NCI-H2171 treated with DMSO at 0.1 percent for 48 hours (cell line): ENCODE results near the gene SH2D4B.

Experiments
- DNase-seq: peaks from one replicate; lab custom pipeline; 2025; lab: John Stamatoyannopoulos, UW

SH2D4B gene

DNA sequence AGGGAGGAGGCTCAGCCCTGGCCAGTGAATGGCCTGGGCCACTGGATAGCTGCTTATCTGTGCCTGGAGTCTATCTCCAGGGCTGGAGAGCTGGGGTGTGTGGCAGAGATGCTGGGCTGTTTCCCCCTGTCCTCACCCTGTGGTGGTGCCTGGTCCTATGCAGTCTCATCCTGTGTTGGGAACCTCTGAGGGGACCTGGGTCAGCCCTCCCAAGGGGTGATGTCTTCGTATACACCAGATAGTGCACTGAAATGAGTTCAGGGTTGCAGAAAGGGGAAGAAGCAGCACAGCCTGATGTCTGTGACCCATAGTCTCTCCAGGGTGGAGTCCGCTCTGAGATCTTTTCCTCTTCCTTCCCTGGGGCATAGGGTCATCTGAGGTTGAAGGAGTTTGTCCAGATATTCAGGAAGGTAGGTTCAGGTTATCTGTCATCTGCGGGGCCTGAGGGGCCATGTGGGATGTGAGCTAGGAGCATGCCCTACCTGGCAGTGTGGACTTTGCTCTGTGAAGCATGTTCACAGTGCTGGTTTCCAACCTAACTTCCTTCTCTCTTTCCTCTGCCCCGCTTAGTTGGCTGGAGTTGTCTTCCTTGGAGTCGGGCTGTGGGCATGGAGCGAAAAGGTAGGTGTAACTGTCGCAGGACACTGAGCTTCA is 33.4 kb upstream of the SH2D4B start:
- no peak for DNase-seq

DNA sequence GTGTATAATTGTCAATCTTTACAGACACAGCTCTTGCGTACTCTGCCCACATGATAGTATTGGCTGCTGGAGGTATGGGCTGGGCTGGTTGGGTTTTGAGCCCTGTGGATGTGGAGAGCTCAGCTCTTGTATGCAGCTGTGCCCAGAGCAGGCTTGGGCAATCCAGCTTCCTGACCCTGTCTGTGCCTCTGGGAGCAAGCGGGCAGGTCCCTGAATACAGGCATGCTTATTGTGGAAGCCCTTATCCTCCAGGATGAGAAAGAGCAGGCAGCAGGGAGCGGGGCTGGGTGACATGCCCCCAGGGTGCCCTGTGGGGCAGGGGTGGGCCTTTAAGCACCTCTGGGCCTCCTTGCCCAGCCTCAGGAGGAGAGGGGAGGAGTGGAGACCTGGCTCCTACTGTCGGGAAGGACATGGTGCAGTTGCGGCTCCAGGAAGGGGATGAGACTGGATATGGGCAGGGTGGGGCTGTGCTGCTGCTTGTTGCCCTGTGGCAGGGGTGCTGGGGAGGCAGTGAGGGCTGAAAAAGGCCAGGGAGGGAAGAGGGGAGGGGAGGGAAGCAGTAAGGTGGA is 32.7 kb upstream of the SH2D4B start:
- no peak for DNase-seq

- no peak for DNase-seq
Measured at GRCh38 chr10:80506189-80506575, 31.5 kb upstream of the SH2D4B start.

DNA sequence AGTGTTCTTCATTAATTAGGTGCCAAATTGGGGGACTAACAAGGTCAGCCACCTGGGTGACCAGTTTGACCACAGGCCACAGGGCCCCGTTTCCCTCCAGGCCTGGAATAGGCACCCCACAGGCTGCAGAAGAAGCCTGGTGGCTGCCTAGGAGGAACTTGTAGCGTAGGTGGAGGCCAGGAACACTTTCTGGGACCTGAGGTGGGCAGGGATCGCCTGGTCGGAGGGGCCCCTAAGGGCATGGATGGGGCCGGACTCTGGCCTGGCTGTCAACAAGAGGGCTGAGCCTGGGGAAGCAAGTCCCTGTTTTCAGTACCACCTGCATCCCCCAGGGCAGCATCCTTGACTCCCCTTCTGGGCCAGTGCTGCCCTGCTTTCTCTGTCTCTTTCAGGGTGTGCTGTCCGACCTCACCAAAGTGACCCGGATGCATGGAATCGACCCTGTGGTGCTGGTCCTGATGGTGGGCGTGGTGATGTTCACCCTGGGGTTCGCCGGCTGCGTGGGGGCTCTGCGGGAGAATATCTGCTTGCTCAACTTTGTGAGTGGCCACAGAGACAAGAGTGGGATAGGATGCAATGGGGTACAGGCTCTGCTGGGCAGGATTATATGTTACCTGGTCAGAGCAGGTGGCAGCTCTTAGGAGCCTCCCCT is 30.7 kb upstream of the SH2D4B start:
- no peak for DNase-seq

GRCh38 chr10:80509108-80509402 is 28.6 kb upstream of the SH2D4B start:
- DNase-seq = no peak

DNA sequence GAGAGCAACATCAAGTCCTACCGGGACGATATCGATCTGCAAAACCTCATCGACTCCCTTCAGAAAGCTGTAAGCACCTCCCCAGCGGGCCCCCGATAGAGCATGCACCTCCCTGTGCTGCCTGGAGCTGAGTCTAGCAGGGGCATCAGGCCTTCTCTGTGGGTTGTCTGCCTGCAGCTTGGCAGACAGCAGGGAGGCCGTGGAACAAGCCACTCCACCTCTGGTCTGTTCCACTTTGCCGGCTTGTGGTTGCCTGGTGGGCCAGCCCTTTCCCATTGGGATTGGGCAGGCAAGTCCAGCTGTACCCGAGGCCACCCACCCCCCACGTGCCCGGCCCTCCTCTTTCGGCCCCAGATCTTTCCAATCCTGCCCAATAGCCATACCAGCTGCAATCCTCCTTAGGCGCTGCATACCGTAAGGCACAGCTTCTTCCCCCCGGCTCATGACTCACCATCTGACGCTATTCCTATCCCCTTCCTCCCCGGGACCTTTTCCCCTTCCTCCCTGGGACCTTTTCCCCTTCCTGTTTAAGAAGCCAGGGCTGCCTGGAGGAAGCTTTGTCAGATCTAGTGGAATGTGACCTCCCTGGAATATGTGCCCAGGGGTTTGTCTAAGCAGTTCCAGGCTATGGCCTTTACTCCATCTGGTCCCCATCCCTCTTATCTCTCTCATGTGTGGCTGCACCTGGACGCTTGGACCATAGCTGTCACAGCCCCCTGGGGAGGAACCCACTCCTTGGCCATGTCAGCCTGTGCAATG is 28.1 kb upstream of the SH2D4B start:
- DNase-seq = no peak

DNA sequence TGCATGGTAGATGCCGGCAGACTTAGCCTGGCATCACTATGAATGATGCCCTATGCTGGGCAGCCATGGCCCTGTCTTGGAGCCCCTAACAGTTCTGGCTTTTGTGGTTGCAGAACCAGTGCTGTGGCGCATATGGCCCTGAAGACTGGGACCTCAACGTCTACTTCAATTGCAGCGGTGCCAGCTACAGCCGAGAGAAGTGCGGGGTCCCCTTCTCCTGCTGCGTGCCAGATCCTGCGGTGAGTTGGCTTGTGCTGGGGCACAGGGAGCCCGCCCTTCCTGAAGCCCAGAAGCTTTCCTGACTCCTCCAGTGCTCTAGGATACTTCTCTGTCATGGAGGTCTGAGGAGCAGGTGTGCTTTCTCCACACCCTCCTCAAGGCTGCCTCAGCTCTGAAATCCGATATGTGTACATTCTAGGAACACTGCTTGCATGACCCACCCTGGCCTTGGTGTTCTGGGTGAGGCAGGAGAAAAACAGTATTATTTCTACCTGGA is 25.6 kb upstream of the SH2D4B start:
- DNase-seq = peak; percentile 72

DNA sequence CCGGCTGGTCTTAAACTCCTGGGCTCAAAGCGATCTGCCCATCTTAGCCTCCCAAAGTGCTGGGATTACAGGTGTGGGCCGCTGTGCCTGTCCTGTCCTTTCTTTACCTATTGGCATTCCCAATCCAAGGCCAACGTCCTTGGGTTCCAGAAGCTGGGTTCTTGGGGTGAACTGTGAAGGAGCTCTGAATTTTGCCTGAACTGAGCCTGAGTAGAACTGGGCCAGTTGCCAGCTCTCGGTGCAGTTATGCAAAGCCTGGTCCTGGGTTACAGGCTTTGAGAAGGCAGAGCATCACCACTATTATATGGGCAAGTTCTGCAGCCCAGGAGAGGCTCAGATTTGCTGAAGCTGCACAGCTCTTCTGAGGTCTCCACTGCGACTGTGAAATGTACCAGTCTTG is 24.6 kb upstream of the SH2D4B start:
- DNase-seq = no peak

DNA sequence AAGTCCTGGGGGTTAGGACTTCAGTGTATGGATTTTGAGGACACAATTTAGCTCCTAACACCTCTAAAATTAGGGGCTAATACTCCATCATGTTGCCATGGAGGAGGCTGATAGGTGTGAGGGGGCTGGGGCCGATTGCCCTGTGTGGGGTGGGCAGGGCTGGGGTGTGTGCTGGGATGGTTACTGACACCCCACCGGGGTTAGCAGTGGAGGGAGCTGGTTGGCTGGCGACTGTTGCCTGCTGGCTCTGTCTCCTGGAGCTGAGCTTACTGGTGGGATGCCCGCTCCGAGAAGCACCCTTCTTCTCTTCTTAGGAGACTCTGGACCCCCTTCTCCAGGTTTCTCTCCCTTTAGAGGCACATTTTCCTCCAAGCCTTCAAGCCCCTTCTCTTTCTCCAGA is 22.2 kb upstream of the SH2D4B start:
- no peak for DNase-seq

DNA sequence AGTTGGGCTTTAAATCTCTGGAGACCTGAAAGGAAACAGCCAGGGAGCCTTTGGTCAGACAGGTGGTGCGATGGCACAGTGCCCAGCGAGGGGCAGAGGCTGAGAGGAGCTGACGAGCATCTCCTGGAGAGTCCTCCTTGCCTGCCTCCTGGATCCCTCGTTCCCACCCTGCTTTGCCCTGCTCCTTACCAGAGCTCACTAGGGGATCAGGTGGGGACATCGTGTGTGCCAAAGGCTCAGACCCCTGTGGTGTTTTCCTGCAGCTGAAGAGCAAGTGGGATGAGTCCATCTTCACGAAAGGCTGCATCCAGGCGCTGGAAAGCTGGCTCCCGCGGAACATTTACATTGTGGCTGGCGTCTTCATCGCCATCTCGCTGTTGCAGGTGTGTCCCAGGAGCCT is 21.8 kb upstream of the SH2D4B start:
- no peak for DNase-seq

DNA sequence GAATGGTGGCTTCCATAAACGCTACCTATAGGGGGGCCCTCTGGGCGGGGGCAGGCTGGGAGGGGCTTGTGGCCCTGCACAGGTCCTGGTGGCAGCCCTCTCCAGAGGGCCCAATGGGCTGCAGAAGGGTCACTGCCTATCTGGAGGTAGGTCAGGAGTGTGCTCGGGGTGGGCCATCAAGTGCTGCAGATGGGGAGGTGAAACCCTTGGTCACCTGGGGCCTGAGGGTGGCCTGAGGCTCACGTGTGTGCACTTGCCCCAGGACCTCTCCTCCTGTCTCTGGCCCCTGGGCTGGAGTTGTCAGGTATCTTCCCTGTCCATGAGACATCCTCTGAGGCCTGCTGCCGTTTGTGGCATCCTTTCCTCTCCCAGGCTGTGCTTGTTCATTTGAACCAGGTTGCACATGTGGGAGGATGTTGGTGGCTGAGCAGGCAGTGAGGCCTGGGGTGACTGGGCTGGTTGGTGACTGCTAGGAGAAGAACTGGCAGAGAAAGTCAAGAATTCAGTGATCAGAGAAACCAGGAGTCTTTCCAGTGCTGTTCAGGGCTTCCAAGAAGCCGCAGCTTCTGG is 21.1 kb upstream of the SH2D4B start:
- no peak for DNase-seq

GRCh38 chr10:80517416-80518142 is 20.1 kb upstream of the SH2D4B start:
- DNase-seq = no peak

DNA sequence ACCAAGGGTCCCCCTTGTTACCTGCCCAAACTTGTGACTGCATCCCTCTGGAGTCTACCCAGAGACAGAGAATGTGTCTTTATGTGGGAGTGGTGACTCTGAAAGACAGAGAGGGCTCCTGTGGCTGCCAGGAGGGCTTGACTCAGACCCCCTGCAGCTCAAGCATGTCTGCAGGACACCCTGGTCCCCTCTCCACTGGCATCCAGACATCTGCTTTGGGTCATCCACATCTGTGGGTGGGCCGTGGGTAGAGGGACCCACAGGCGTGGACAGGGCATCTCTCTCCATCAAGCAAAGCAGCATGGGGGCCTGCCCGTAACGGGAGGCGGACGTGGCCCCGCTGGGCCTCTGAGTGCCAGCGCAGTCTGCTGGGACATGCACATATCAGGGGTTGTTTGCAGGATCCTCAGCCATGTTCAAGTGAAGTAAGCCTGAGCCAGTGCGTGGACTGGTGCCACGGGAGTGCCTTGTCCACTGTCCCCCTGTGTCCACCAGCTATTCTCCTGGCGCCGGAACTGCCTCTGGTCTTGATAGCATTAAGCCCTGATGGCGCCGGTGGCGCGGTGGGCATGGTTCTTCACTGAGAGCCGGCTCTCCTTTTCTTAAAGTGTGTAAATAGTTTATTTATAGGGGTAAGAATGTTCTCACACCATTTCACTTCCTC is 19.4 kb upstream of the SH2D4B start:
- no peak for DNase-seq

- no peak for DNase-seq
Measured at GRCh38 chr10:80518807-80519360, 18.8 kb upstream of the SH2D4B start.

- DNase-seq = no peak
Measured at GRCh38 chr10:80519936-80520650, 17.6 kb upstream of the SH2D4B start.

DNA sequence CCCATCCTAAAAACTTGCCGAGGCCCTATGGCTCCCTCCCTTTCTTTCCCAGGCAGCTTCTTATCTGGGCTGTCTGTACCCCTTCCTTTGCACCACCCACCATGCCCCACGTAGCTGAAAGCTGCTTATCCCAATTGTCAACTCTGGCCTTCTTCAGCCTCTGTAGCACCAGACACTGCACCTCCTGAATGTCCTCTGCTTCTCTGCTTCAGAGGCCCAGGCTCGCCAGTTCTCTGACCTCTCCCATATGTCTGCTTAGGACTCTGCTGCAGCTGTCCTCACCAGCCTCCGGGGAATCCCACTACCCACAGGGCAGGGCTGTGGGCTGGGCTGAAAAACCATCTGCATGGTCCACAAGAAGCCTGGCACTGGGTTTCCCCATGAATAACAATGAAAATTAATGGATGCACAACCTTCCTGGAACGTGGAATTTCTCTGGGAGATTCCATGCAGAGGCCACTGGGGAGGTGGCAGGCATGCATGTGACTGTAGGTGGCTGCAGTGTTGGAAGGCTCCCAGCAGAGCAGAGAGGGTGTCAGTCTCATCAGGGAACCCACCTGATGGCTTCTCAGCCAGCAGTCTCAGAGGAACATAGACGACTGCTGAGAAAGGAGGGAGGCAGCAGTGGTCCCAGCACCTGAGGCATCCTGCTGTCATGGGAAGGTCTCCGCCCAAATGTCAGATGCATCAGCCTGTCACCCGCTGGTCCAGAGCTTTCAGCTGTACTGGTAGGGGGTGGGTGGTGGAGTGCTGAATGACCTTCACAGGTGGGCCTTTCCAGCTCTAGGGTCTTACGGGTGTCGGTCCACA is 16.8 kb upstream of the SH2D4B start:
- no peak for DNase-seq

DNA sequence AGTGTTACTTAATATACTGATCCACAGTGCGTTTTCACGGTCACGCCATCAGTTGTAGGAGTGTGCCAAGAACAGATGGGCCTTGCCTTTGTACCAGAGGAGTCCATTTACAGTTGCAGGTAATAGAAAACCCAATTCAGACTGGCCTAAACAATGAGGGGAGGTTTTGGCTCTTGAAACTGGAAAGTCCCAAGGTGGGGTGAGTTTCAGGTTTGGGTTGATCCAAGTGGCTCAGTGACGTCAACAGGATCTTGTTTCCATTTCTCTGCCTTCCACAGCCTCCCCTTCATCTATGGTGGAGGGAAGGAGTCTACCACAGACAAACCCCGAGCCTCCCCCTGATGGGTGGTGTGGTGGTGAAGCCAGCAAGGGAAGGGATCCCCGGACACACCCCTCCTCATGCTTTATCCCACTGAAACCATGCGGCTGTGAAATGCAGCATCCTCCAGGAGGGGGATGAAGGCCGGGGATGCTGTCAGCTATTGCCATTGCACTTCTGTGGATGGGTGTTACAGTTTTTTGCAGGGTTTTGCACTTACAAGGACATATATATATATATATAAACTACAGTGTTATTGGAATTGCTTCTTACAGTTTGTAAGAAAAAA is 14.8 kb upstream of the SH2D4B start:
- peak; percentile 67 for DNase-seq

GRCh38 chr10:80523773-80524172 is 13.9 kb upstream of the SH2D4B start:
- DNase-seq = no peak
